Thyroid gland (tissue), 4 donors: ENCODE data around the gene KAZN.

Experiments
- POLR2A ChIP-seq, 2 donors: fragments of 450-650 bp; IDR thresholded peaks; one replicate each; pipeline ENCODE4 v1.6.1; 2017; ENCODE audit warnings: antibody characterized with exemption in 2 of 2, mild to moderate bottlenecking in 2 of 2, moderate library complexity in 1 of 2
- TF ChIP-seq, protein P1 (sequence below), 6 experiments: fragments of 200-600 bp in 3 of 6; fragments of 450-650 bp in 3 of 6; sonication (generic) in 3 of 6; IDR thresholded peaks; one replicate each; pipeline ENCODE4 v1.5.1; 2016 to 2019; ENCODE audit warnings: antibody characterized with exemption in 6 of 6, mild to moderate bottlenecking in 2 of 6, inconsistent platforms in 1 of 6, moderate library complexity in 1 of 6

DNA sequence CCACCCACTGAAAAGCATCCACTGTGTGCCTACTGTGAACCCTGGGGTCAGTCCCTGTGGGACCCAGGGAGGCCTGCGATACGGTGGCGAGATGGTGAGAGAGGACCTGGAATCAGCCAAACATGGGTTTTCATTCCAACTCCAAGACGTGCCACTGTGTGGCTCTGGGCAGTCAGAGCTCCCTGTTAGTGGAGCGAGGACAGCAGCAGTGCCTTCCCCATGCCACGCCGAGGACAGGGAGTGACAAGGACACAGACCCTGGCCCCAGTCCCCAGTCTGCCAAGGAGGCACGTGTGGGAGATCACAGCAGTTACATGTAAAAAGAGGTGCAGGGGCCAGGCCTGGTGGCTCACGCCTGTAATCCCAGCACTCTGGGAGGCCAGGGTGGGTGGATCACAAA lies 504.2 kb downstream of the KAZN start:
- TF ChIP-seq, protein P1, sequence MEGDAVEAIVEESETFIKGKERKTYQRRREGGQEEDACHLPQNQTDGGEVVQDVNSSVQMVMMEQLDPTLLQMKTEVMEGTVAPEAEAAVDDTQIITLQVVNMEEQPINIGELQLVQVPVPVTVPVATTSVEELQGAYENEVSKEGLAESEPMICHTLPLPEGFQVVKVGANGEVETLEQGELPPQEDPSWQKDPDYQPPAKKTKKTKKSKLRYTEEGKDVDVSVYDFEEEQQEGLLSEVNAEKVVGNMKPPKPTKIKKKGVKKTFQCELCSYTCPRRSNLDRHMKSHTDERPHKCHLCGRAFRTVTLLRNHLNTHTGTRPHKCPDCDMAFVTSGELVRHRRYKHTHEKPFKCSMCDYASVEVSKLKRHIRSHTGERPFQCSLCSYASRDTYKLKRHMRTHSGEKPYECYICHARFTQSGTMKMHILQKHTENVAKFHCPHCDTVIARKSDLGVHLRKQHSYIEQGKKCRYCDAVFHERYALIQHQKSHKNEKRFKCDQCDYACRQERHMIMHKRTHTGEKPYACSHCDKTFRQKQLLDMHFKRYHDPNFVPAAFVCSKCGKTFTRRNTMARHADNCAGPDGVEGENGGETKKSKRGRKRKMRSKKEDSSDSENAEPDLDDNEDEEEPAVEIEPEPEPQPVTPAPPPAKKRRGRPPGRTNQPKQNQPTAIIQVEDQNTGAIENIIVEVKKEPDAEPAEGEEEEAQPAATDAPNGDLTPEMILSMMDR (IDR thresholded peaks at IDR 0.05), result no peak
- no peak for TF ChIP-seq POLR2A (IDR thresholded peaks at IDR 0.05)
